HepG2 (cell line): ENCODE results near the gene MEX3A. TPM values are rescaled to one million over a fixed set of nuclear protein-coding genes. Genes with fewer than 3 reads are reported as not detected.

Source experiments
- ATF1 ChIP-seq: IDR thresholded peaks from 2 replicates; pipeline ENCODE4 v1.6.1; 2016; ENCODE audit warnings: mild to moderate bottlenecking, control low read depth
- BCL6 ChIP-seq: IDR thresholded peaks from 2 replicates; pipeline ENCODE4 v1.6.1; 2016; ENCODE audit warnings: missing genetic modification reagents, missing compliant biosample characterization
- CBX5 ChIP-seq: sonication (generic); formaldehyde crosslinking; IDR thresholded peaks from 2 replicates; pipeline ENCODE4 v1.4.0; 2020; ENCODE audit warnings: missing genetic modification reagents, borderline replicate concordance
- GZF1 ChIP-seq: sonication (generic); formaldehyde crosslinking; IDR thresholded peaks from 2 replicates; pipeline ENCODE4 v1.5.1; 2020; ENCODE audit warnings: mild to moderate bottlenecking, missing genetic modification reagents
- HHEX ChIP-seq: IDR thresholded peaks from 2 replicates; pipeline ENCODE4 v1.6.1; 2016; ENCODE audit warnings: control low read depth
- HNRNPK ChIP-seq: fragments of 200-400 bp; formaldehyde crosslinking; IDR thresholded peaks from 2 replicates; pipeline ENCODE4 v1.6.1; 2018; ENCODE audit warnings: low read length, low read depth, moderate library complexity, mild to moderate bottlenecking; ENCODE audit not compliant: poor library complexity, severe bottlenecking
- KLF9 ChIP-seq: IDR thresholded peaks from 2 replicates; pipeline ENCODE4 v1.6.1; 2016; ENCODE audit warnings: low read depth
- MEIS1 ChIP-seq: sonication (generic); formaldehyde crosslinking; IDR thresholded peaks from 2 replicates; pipeline ENCODE4 v1.9.0; 2021; ENCODE audit warnings: mild to moderate bottlenecking, missing genetic modification reagents, moderate library complexity, borderline replicate concordance
- RXRB ChIP-seq: IDR thresholded peaks from 2 replicates; pipeline ENCODE4 v1.6.1; 2016; ENCODE audit warnings: borderline replicate concordance, missing genetic modification reagents, missing compliant biosample characterization
- ZBTB21 ChIP-seq: sonication (generic); formaldehyde crosslinking; IDR thresholded peaks from 2 replicates; pipeline ENCODE4 v1.4.0; 2020; ENCODE audit warnings: missing genetic modification reagents
- ZFP91 ChIP-seq: sonication (generic); formaldehyde crosslinking; IDR thresholded peaks from 2 replicates; pipeline ENCODE4 v1.9.0; 2022; ENCODE audit warnings: missing genetic modification reagents, mild to moderate bottlenecking, borderline replicate concordance
- ZNF10 ChIP-seq: sonication (generic); formaldehyde crosslinking; IDR thresholded peaks from 2 replicates; pipeline ENCODE4 v1.4.0; 2020; ENCODE audit warnings: mild to moderate bottlenecking, low read depth, missing genetic modification reagents, borderline replicate concordance
- ZNF224 ChIP-seq: sonication (generic); formaldehyde crosslinking; IDR thresholded peaks from 2 replicates; pipeline ENCODE4 v1.5.0; 2020; ENCODE audit warnings: mild to moderate bottlenecking, missing genetic modification reagents
- ZNF646 ChIP-seq: sonication (generic); formaldehyde crosslinking; IDR thresholded peaks from 2 replicates; pipeline ENCODE4 v1.9.0; 2021; ENCODE audit warnings: mild to moderate bottlenecking, missing genetic modification reagents
- ZNF660 ChIP-seq: sonication (generic); formaldehyde crosslinking; IDR thresholded peaks from 2 replicates; pipeline ENCODE4 v1.5.1; 2020; ENCODE audit warnings: mild to moderate bottlenecking, low read depth, missing genetic modification reagents, borderline replicate concordance
- ZNF83 ChIP-seq: sonication (generic); formaldehyde crosslinking; IDR thresholded peaks from 2 replicates; pipeline ENCODE4 v1.4.0; 2020; ENCODE audit warnings: missing genetic modification reagents, mild to moderate bottlenecking, borderline replicate concordance
- ZSCAN30 ChIP-seq: sonication (generic); formaldehyde crosslinking; IDR thresholded peaks from 2 replicates; pipeline ENCODE4 v1.5.0; 2020; ENCODE audit warnings: mild to moderate bottlenecking, missing genetic modification reagents
- polyA plus RNA-seq, 8 experiments: library from polyadenylated mRNA; depleted of rRNA in 3 of 8; stranded (reverse) in 7 of 8; unstranded in 1 of 8; fragments of >200 nt; fragmentation: Illumina TruSeq in 4 of 8; extraction: Trizol in 4 of 8; gene quantifications; 2 replicates each; pipeline versions ENCODE4 v1.2.1 to v1.2.3, GENCODE V29; 2011 to 2016; ENCODE audit warnings: low read depth in 4 of 8, missing spikeins in 1 of 8, mixed read lengths in 1 of 8; ENCODE audit not compliant: insufficient read depth in 1 of 8
- total RNA-seq, 5 experiments: library from RNA; depleted of rRNA; stranded (reverse); fragments of >200 nt; fragmentation: Illumina TruSeq; extraction: Trizol; gene quantifications; 2 replicates each; pipeline ENCODE4 v1.2.3, GENCODE V29; 2016; ENCODE audit warnings: low read depth in 1 of 5
- TF ChIP-seq, protein P1 (sequence below): IDR thresholded peaks from 2 replicates; pipeline ENCODE4 v1.6.1; 2016; ENCODE audit warnings: low read depth, borderline replicate concordance
- TF ChIP-seq, protein P2 (sequence below): IDR thresholded peaks from 2 replicates; pipeline ENCODE4 v1.6.1; 2012; ENCODE audit warnings: low read depth, low read length, improper control_type of control experiment

The MEX3A gene
- total and polyA plus RNA-seq, 2 of the 13 experiments (the other 11 are each of a cell fraction or from before 2014, with no cell fraction given): 7.6 to 9.1 TPM

GRCh38 chr1:156054500-156055280 lies 27.6 kb downstream of the MEX3A start, which contains the start of gene LAMTOR2 (continued):
- TF ChIP-seq, protein P1, sequence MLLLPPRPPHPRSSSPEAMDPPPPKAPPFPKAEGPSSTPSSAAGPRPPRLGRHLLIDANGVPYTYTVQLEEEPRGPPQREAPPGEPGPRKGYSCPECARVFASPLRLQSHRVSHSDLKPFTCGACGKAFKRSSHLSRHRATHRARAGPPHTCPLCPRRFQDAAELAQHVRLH (CRISPR knock-in tag): peak; percentile 60; the same call in 1 of the 2 replicates
- 0 out of 2 replicates have a peak, but pooled peaks have one; percentile 77 for TF ChIP-seq ZNF660
- no peak for TF ChIP-seq KLF9 (CRISPR knock-in tag)
- no peak for TF ChIP-seq ZNF83 (CRISPR knock-in tag)
- no peak for TF ChIP-seq ZNF646 (CRISPR knock-in tag)
- no peak for TF ChIP-seq HNRNPK
- no peak for TF ChIP-seq ZNF10
- 0 out of 2 replicates have a peak, but pooled peaks have one; percentile 42 for TF ChIP-seq RXRB (CRISPR knock-in tag)
- TF ChIP-seq BCL6: peak; percentile 38; the same call in 1 of the 2 replicates
- no peak; the same call in 1 of the 2 replicates for TF ChIP-seq ZBTB21 (CRISPR knock-in tag)
- TF ChIP-seq HHEX (CRISPR knock-in tag): peak; percentile 48; the same call in 1 of the 2 replicates
- TF ChIP-seq, protein P2, sequence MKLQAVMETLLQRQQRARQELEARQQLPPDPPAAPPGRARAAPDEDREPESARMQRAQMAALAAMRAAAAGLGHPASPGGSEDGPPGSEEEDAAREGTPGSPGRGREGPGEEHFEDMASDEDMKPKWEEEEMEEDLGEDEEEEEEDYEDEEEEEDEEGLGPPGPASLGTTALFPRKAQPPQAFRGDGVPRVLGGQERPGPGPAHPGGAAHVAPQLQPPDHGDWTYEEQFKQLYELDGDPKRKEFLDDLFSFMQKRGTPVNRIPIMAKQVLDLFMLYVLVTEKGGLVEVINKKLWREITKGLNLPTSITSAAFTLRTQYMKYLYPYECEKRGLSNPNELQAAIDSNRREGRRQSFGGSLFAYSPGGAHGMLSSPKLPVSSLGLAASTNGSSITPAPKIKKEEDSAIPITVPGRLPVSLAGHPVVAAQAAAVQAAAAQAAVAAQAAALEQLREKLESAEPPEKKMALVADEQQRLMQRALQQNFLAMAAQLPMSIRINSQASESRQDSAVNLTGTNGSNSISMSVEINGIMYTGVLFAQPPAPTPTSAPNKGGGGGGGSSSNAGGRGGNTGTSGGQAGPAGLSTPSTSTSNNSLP: peak; percentile 57; the same call in 1 of the 2 replicates
- TF ChIP-seq ATF1 (CRISPR knock-in tag): peak; percentile 66; the same call in 1 of the 2 replicates
- TF ChIP-seq CBX5 (CRISPR knock-in tag): peak; percentile 79; the same call in 1 of the 2 replicates
- no peak for TF ChIP-seq GZF1 (CRISPR knock-in tag)
- TF ChIP-seq ZSCAN30 (CRISPR knock-in tag): no peak
- TF ChIP-seq MEIS1 (CRISPR knock-in tag): peak; percentile 77
- no peak; the same call in 1 of the 2 replicates for TF ChIP-seq ZNF224 (CRISPR knock-in tag)
- peak; percentile 87; the same call in 1 of the 2 replicates for TF ChIP-seq ZFP91
